Adrenal gland (tissue), 12 donors: ENCODE data around the gene MAGI1. TPM values are rescaled to one million over a fixed set of nuclear protein-coding genes. Genes with fewer than 3 reads are reported as not detected.

Experiments
- DNase-seq, 7 donors: peaks; one replicate each; pipeline ENCODE4 v3.0.0-alpha.2; 2019 to 2020
- H3K27ac ChIP-seq, 5 donors: fragments of 200-600 bp; sonication (generic) in 4 of 5; 1 replicate in 3 of 5; 2 replicates in 2 of 5; pipeline versions ENCODE4 v1.5.1 to v1.8.0; 2016 to 2020; ENCODE audit warnings: mild to moderate bottlenecking in 1 of 5
- H3K27me3 ChIP-seq: fragments of 200-600 bp; 2 replicates; pipeline ENCODE4 v1.8.0; 2021
- H3K36me3 ChIP-seq, 2 donors: fragments of 200-600 bp; replicated peaks in 1 of 2; 1 replicate in 1 of 2; 2 replicates in 1 of 2; pipeline versions ENCODE4 v1.5.1 to v1.8.0; 2018 to 2022
- H3K4me1 ChIP-seq, 2 donors: fragments of 200-600 bp; replicated peaks in 1 of 2; 1 replicate in 1 of 2; 2 replicates in 1 of 2; pipeline versions ENCODE4 v1.5.1 to v1.8.0; 2018 to 2021
- H3K4me3 ChIP-seq, 4 donors: fragments of 200-600 bp; sonication (generic) in 3 of 4; one replicate each; pipeline ENCODE4 v1.5.1; 2016 to 2018
- H3K9me3 ChIP-seq, 3 donors: fragments of 200-600 bp; sonication (generic) in 1 of 3; replicated peaks in 1 of 3; 1 replicate in 2 of 3; 2 replicates in 1 of 3; pipeline versions ENCODE4 v1.5.1 to v1.8.0; 2016 to 2021
- CTCF ChIP-seq, 6 experiments: fragments of 450-650 bp in 4 of 6; fragments of 200-600 bp in 2 of 6; sonication (generic) in 1 of 6; IDR thresholded peaks; 1 replicate in 5 of 6; 2 replicates in 1 of 6; pipeline versions ENCODE4 v1.5.1 to v1.8.0; 2016 to 2021; ENCODE audit warnings: antibody characterized with exemption in 6 of 6, mild to moderate bottlenecking in 2 of 6, moderate library complexity in 1 of 6
- POLR2A ChIP-seq, 2 donors: fragments of 450-650 bp; IDR thresholded peaks; one replicate each; pipeline ENCODE4 v1.6.1; 2017; ENCODE audit warnings: antibody characterized with exemption in 2 of 2, mild to moderate bottlenecking in 2 of 2, moderate library complexity in 1 of 2
- WGBS, 4 donors: extraction: QIAGEN DNeasy Blood & Tissue Kit in 2 of 4; methylation state at CpG; one replicate each; pipeline versions ENCODE4 v1.1.5 to v1.1.7; 2013 to 2017; 5-methylcytosine and 5-hydroxymethylcytosine counted together
- intact Hi-C, 2 donors: fragments of 100-400 bp; cut with DNase I; formaldehyde crosslinking; loops; one replicate each; pipeline versions ENCODE4 v1.14.1 to v1.15.0; 2022 to 2023
- polyA plus RNA-seq, 3 donors: library from polyadenylated mRNA; stranded (reverse); fragments of 200-250 nt in 2 of 3; fragments of 350-450 nt in 1 of 3; fragmentation: Illumina TruSeq in 1 of 3; extraction: RNeasy Lipid Tissue Mini Kit (QIAGEN cat#74804) in 1 of 3; gene quantifications; one replicate each; pipeline ENCODE4 v1.2.3, GENCODE V29; 2013 to 2014
- total RNA-seq, 9 donors: library from RNA; depleted of rRNA in 4 of 9; stranded (reverse); fragments of >200 nt in 4 of 9; fragments of 120-200 nt in 1 of 9; fragmentation: NEBNext Ultra II Directional in 1 of 9; extraction: Animal tissue kit (Norgen Biotek cat#: 25700) in 1 of 9; gene quantifications; one replicate each; pipeline versions ENCODE4 v1.1.0 to v1.2.4, GENCODE V29; 2013 to 2023
- donor health status: healthy with polysubstance abuse.
- donor health status: Bipolar disorder and iron deficiency.
- donor health status: DM: yes; HTN: yes; CAD: no.
- donor health status: DM: no; HTN: no; CAD: no.
- donor health status: DM: no; HTN: no; CAD: no.
- donor health status: DM: yes; HTN: yes; CAD: no.

MAGI1 gene
- total and polyA plus RNA-seq, 12 donors, result 4.8 to 31.6 (median 18.5) TPM

DNA sequence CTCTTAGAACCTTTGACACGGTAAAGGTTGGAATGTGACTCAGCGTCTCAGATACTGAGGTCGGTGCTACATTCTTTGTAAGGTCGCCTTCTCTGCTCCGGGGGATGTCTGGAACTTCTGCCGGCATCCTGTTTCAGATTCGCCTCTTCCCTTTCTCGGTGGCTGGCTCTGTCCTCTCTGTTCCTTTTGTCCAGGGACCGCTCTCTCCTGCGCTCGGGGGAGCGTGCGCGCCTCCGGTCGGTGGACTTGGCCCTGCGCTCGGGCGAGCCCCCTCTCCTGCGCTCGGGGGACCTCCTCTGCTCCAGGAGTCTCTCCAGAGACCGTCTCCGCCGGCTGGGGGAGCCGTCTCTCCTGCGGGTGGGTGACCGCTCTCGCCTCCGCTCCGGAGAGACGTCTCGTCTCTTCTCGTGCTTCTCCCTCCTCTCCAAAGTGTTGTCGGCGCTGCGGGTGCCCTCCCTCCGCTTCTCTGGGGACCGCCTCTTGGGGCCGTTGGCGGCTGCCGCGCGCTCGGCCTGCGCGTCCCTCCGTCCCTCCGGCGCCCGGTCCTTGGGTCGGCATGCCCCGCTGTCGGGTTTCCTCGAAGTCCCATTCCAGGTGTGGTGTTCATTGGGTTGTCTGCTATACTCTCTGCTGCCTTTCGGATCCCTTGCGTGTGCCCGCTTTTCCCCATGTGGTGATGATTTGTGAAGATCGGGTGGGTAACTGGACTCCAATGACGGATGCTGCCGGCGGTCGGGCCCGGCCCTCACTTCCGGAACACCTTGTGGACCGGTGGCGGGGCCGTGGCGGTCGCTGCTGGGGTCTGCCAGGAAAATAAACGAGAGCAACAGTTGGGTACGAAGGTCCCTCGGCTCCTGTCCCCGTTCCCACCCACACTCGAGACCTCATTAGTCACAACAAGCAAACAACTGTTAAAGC, 682.1 kb downstream of the MAGI1 start:
- no peak overlapping the region for H3K27ac ChIP-seq
- no peaks in the 10 kb centered on the region for H3K4me1 ChIP-seq
- intact Hi-C loops, result loop anchor here in 1 of 2 donors (10.0 kb wide), 1 partner anchor 318 kb away; no protein-coding TSS in a partner anchor
- no peaks in the 10 kb centered on the region for H3K36me3 ChIP-seq
- peak overlapping the region in 1 of 4 donors; percentile 23 for H3K4me3 ChIP-seq
- WGBS, 4 donors, result 43 to 63% (median 49%) methylated on average over 44 to 74 of the region's 74 CpGs
- H3K9me3 ChIP-seq, result no peaks in the 10 kb centered on the region
- DNase-seq, result peak in 1 of 7 donors; percentile 20
- TF ChIP-seq CTCF (IDR thresholded peaks at IDR 0.05) (no peak), POLR2A (IDR thresholded peaks at IDR 0.05) (no peak)
- no peaks in the 10 kb centered on the region for H3K27me3 ChIP-seq

DNA sequence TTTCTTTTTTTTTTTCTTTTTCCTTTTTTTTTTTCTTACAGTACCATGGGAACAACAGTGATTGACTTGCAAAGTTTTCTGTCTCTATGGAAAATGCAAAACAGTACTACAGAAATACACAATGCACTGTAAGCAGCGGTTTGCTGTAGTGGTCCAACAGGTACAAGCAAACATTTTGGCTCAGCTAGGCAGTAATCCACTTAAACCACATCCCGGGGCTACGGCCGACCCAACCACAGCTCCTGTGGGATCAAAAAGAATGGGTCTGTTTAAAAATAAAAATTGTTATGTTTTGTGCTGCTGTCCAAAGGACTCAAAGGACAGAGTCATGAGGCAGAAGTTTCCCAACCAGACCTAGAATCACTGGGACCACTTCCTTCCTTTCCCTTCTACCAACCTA, 683.8 kb downstream of the MAGI1 start:
- Histone ChIP-seq H3K27me3 (no peaks in the 10 kb centered on the region), H3K4me1 (no peaks in the 10 kb centered on the region), H3K36me3 (no peaks in the 10 kb centered on the region), H3K27ac (no peak overlapping the region), H3K4me3 (no peak overlapping the region), H3K9me3 (no peaks in the 10 kb centered on the region)
- 92 to 96% (median 95%) methylated on average over 4 of the region's 4 CpGs for WGBS, 4 donors
- intact Hi-C loops, result loop anchor here in 1 of 2 donors (10.0 kb wide), 1 partner anchor 320 kb away; no protein-coding TSS in a partner anchor
- no peak for TF ChIP-seq POLR2A (IDR thresholded peaks at IDR 0.05)
- TF ChIP-seq CTCF (IDR thresholded peaks at IDR 0.05), result no peak
- DNase-seq, result no peak

GRCh38 chr3:65352951-65353350, 685.8 kb downstream of the MAGI1 start:
- 52 to 74% (median 69%) methylated on average over 2 of the region's 2 CpGs for WGBS, 4 donors
- intact Hi-C loops, result loop anchor here in 1 of 2 donors (10.0 kb wide), 1 partner anchor 322 kb away; no protein-coding TSS in a partner anchor
- Histone ChIP-seq H3K4me1 (no peaks in the 10 kb centered on the region), H3K36me3 (no peaks in the 10 kb centered on the region), H3K27ac (no peak overlapping the region), H3K27me3 (no peaks in the 10 kb centered on the region), H3K9me3 (no peaks in the 10 kb centered on the region), H3K4me3 (no peak overlapping the region)
- TF ChIP-seq CTCF (IDR thresholded peaks at IDR 0.05) (no peak), POLR2A (IDR thresholded peaks at IDR 0.05) (no peak)
- DNase-seq, result no peak

- no peak for TF ChIP-seq CTCF (IDR thresholded peaks at IDR 0.05)
- TF ChIP-seq POLR2A (IDR thresholded peaks at IDR 0.05), result no peak
- Histone ChIP-seq H3K27ac (no peak overlapping the region), H3K9me3 (no peaks in the 10 kb centered on the region), H3K36me3 (no peaks in the 10 kb centered on the region), H3K4me1 (no peaks in the 10 kb centered on the region), H3K4me3 (no peak overlapping the region), H3K27me3 (no peaks in the 10 kb centered on the region)
- WGBS, 4 donors, result 87 to 94% (median 88%) methylated on average over 4 of the region's 4 CpGs
- intact Hi-C loops, result loop anchor here in 1 of 2 donors (10.0 kb wide), 1 partner anchor 323 kb away; no protein-coding TSS in a partner anchor
- no peak for DNase-seq
Measured at GRCh38 chr3:65351753-65352152, 687.0 kb downstream of the MAGI1 start.
